Measurements from ENCODE around the gene SLN. TPM values are rescaled to one million over a fixed set of nuclear protein-coding genes. Genes with fewer than 3 reads are reported as not detected.

The SLN gene
- total RNA-seq, 1 donor from 2014 or later = not detected

GRCh38 chr11:107716884-107717532 lies 5.2 kb upstream of the SLN start:
- no peak overlapping the region for H3K4me3 ChIP-seq
- Mint-ChIP-seq H3K27ac (no peak overlapping the region), H3K9me3 (peaks cover 2% of the 10 kb centered on the region), H3K27me3 (ENCODE audit: insufficient read depth, low read depth) (peaks cover 7% of the 10 kb centered on the region), H3K4me1 (peaks cover 22% of the 10 kb centered on the region), H3K36me3 (no peaks in the 10 kb centered on the region), H3K4me3 (no peak overlapping the region)
- H4K20me1 ChIP-seq (ENCODE audit: low read depth) = no peaks in the 10 kb centered on the region
- no peak for DNase-seq (ENCODE audit: low spot score)
- H3K27ac ChIP-seq = no peak overlapping the region
- TF ChIP-seq EZH2phosphoT487 (IDR thresholded peaks at IDR 0.05) = no peak
- no peak for TF ChIP-seq CTCF (IDR thresholded peaks at IDR 0.05)
- TF ChIP-seq EZH2 (IDR thresholded peaks at IDR 0.05) = no peak
- H3K4me2 ChIP-seq = no peak overlapping the region
- no peaks in the 10 kb centered on the region for H3K9me3 ChIP-seq (ENCODE audit: low read depth)
- H3K36me3 ChIP-seq = no peaks in the 10 kb centered on the region
- no peaks in the 10 kb centered on the region for H3F3A ChIP-seq (ENCODE audit: low read depth)
- no peaks in the 10 kb centered on the region for H3K79me2 ChIP-seq (ENCODE audit: low read depth)
- no peak overlapping the region for H2AFZ ChIP-seq (replicated peaks)
- H3K9ac ChIP-seq = no peak overlapping the region
- no peaks in the 10 kb centered on the region for H3K27me3 ChIP-seq
- peaks cover 10% of the 10 kb centered on the region for H3K4me1 ChIP-seq

- Histone ChIP-seq H3K27ac (no peak overlapping the region), H3K79me2 (ENCODE audit: low read depth) (no peaks in the 10 kb centered on the region), H3K4me3 (no peak overlapping the region), H4K20me1 (ENCODE audit: low read depth) (no peaks in the 10 kb centered on the region), H3F3A (ENCODE audit: low read depth) (no peaks in the 10 kb centered on the region), H3K9ac (no peak overlapping the region), H2AFZ (replicated peaks) (no peak overlapping the region), H3K36me3 (no peaks in the 10 kb centered on the region), H3K27me3 (no peaks in the 10 kb centered on the region), H3K4me2 (peak overlapping the region; percentile 27), H3K9me3 (ENCODE audit: low read depth) (no peaks in the 10 kb centered on the region), H3K4me1 (peaks cover 10% of the 10 kb centered on the region)
- no peak for TF ChIP-seq EZH2 (IDR thresholded peaks at IDR 0.05)
- no peak for TF ChIP-seq CTCF (IDR thresholded peaks at IDR 0.05)
- no peak for TF ChIP-seq EZH2phosphoT487 (IDR thresholded peaks at IDR 0.05)
- Mint-ChIP-seq H3K4me3 (no peak overlapping the region), H3K27ac (no peak overlapping the region), H3K36me3 (no peaks in the 10 kb centered on the region), H3K4me1 (peaks cover 8% of the 10 kb centered on the region), H3K27me3 (ENCODE audit: insufficient read depth, low read depth) (peaks cover 7% of the 10 kb centered on the region), H3K9me3 (no peaks in the 10 kb centered on the region)
- DNase-seq (ENCODE audit: low spot score) = no peak
These were observed 1.2 kb upstream of the SLN start for GRCh38 chr11:107713009-107713408.

- H3K4me1 ChIP-seq = peaks cover 10% of the 10 kb centered on the region
- no peak overlapping the region for H3K27ac Mint-ChIP-seq
- no peaks in the 10 kb centered on the region for H3F3A ChIP-seq (ENCODE audit: low read depth)
- no peak overlapping the region for H3K9ac ChIP-seq
- TF ChIP-seq CTCF (IDR thresholded peaks at IDR 0.05) (no peak), EZH2 (IDR thresholded peaks at IDR 0.05) (no peak), EZH2phosphoT487 (IDR thresholded peaks at IDR 0.05) (no peak)
- H3K36me3 Mint-ChIP-seq = no peaks in the 10 kb centered on the region
- no peak overlapping the region for H3K27ac ChIP-seq
- no peaks in the 10 kb centered on the region for H3K9me3 Mint-ChIP-seq
- no peak for DNase-seq (ENCODE audit: low spot score)
- no peaks in the 10 kb centered on the region for H4K20me1 ChIP-seq (ENCODE audit: low read depth)
- H3K4me2 ChIP-seq = no peak overlapping the region
- H3K27me3 Mint-ChIP-seq (ENCODE audit: insufficient read depth, low read depth) = peaks cover 2% of the 10 kb centered on the region
- no peaks in the 10 kb centered on the region for H3K27me3 ChIP-seq
- H3K4me3 ChIP-seq = no peak overlapping the region
- H3K79me2 ChIP-seq (ENCODE audit: low read depth) = no peaks in the 10 kb centered on the region
- H3K9me3 ChIP-seq (ENCODE audit: low read depth) = no peaks in the 10 kb centered on the region
- peaks cover 8% of the 10 kb centered on the region for H3K4me1 Mint-ChIP-seq
- H3K4me3 Mint-ChIP-seq = no peak overlapping the region
- H3K36me3 ChIP-seq = no peaks in the 10 kb centered on the region
- H2AFZ ChIP-seq (replicated peaks) = no peak overlapping the region
These were observed 1.6 kb downstream of the SLN start for GRCh38 chr11:107710301-107710700.
